B cell (primary cell): ENCODE results near the gene MOBP. TPM values are rescaled to one million over a fixed set of nuclear protein-coding genes. Genes with fewer than 3 reads are reported as not detected.

Source experiments
- ATAC-seq: fragments of 200-7000 bp; cut with Tn5 transposase; one replicate; pipeline ENCODE4 v1.10.0; 2021; ENCODE audit warnings: low read depth, mild to moderate bottlenecking, moderate number of reproducible peaks, moderate library complexity
- CTCF ChIA-PET: fragments of 350-600 bp; sonication (Branson Sonifier 250); formaldehyde crosslinking; loops from one replicate; lab custom pipeline; 2021; ENCODE audit warnings: antibody characterized with exemption, inconsistent platforms; lab: Charles Lee
- POLR2A ChIA-PET: fragments of 350-600 bp; sonication (Branson Sonifier 250); formaldehyde crosslinking; loops from one replicate; lab custom pipeline; 2021; ENCODE audit warnings: antibody characterized with exemption; lab: Charles Lee
- DNase-seq: peaks from one replicate; pipeline ENCODE4 v3.0.0; 2013
- H2AFZ ChIP-seq: 2 replicates; pipeline ENCODE4 v1.6.1; 2012; ENCODE audit warnings: mild to moderate bottlenecking, low read depth, low read length; ENCODE audit not compliant: insufficient read depth, poor library complexity, severe bottlenecking
- H3K27ac ChIP-seq, 2 donors: 1 replicate in 1 of 2; 2 replicates in 1 of 2; pipeline ENCODE4 v1.5.1; 2012 to 2013; ENCODE audit warnings: low read length in 2 of 2, mild to moderate bottlenecking in 2 of 2, moderate library complexity in 1 of 2
- H3K27me3 ChIP-seq, 4 experiments: fragments of 200-600 bp in 1 of 4; sonication (generic) in 1 of 4; replicated peaks in 1 of 4; 1 replicate in 2 of 4; 2 replicates in 2 of 4; pipeline versions ENCODE4 v1.6.1 to v1.7.0; 2013 to 2016; ENCODE audit warnings: low read length in 3 of 4, mild to moderate bottlenecking in 2 of 4, mixed read lengths in 1 of 4, moderate library complexity in 1 of 4; ENCODE audit not compliant: insufficient read depth in 4 of 4, control insufficient read depth in 3 of 4; ENCODE audit errors: control extremely low read depth in 1 of 4
- H3K36me3 ChIP-seq, 2 experiments: replicated peaks in 1 of 2; 1 replicate in 1 of 2; 2 replicates in 1 of 2; pipeline versions ENCODE4 v1.6.1 to v1.7.1; 2013; ENCODE audit warnings: low read length in 1 of 2; ENCODE audit not compliant: insufficient read depth in 2 of 2, control insufficient read depth in 1 of 2; ENCODE audit errors: control extremely low read depth in 1 of 2, extremely low read depth in 1 of 2
- H3K4me1 ChIP-seq, 2 donors: fragments of 200-600 bp in 1 of 2; sonication (generic) in 1 of 2; 1 replicate in 1 of 2; 2 replicates in 1 of 2; pipeline versions ENCODE4 v1.5.1 to v1.6.1; 2013 to 2017; ENCODE audit warnings: low read length in 2 of 2; ENCODE audit not compliant: control insufficient read depth in 2 of 2, insufficient read depth in 2 of 2
- H3K4me2 ChIP-seq: replicated peaks from 2 replicates; pipeline ENCODE3; 2012; ENCODE audit warnings: mild to moderate bottlenecking, low read depth, low read length; ENCODE audit not compliant: poor library complexity, severe bottlenecking
- H3K4me3 ChIP-seq, 5 experiments: fragments of 200-600 bp in 1 of 5; sonication (generic) in 1 of 5; 1 replicate in 3 of 5; 2 replicates in 2 of 5; pipeline versions ENCODE4 v1.5.1 to v1.7.0; 2011 to 2016; ENCODE audit warnings: low read length in 4 of 5, mild to moderate bottlenecking in 4 of 5, low read depth in 2 of 5, control low read depth in 1 of 5, moderate library complexity in 1 of 5; ENCODE audit not compliant: insufficient read depth in 1 of 5; ENCODE audit errors: control extremely low read depth in 1 of 5, extremely low read depth in 1 of 5
- H3K79me2 ChIP-seq: fragments of 200-600 bp; sonication (generic); one replicate; pipeline ENCODE4 v1.6.0; 2016; ENCODE audit warnings: low read length; ENCODE audit not compliant: control insufficient read depth, insufficient read depth
- H3K9ac ChIP-seq: fragments of 200-600 bp; sonication (generic); 2 replicates; pipeline ENCODE4 v1.6.1; 2017; ENCODE audit warnings: mild to moderate bottlenecking, low read length, moderate library complexity
- H3K9me3 ChIP-seq, 3 donors: one replicate each; pipeline versions ENCODE4 v1.6.1 to v1.7.1; 2013; ENCODE audit warnings: low read length in 2 of 3; ENCODE audit not compliant: control insufficient read depth in 2 of 3, insufficient read depth in 1 of 3; ENCODE audit errors: control extremely low read depth in 1 of 3
- H4K20me1 ChIP-seq: 2 replicates; pipeline ENCODE4 v1.6.0; 2012; ENCODE audit warnings: mild to moderate bottlenecking, low read length; ENCODE audit not compliant: insufficient read depth, control insufficient read depth, poor library complexity, severe bottlenecking
- H3K27ac Mint-ChIP-seq: one replicate; pipeline ENCODE4 v1.8.0; 2021; ENCODE audit warnings: mixed read lengths
- H3K27me3 Mint-ChIP-seq: one replicate; pipeline ENCODE4 v1.8.0; 2021; ENCODE audit warnings: mixed read lengths
- H3K4me1 Mint-ChIP-seq: one replicate; pipeline ENCODE4 v1.8.0; 2021; ENCODE audit warnings: mixed read lengths
- H3K4me3 Mint-ChIP-seq: one replicate; pipeline ENCODE4 v1.8.0; 2021; ENCODE audit warnings: mixed read lengths
- H3K9me3 Mint-ChIP-seq: one replicate; pipeline ENCODE4 v1.8.0; 2022; ENCODE audit warnings: mixed read lengths; ENCODE audit not compliant: insufficient read depth
- CTCF ChIP-seq: fragments of 200-600 bp; IDR thresholded peaks from one replicate; pipeline ENCODE4 v1.8.0; 2022; ENCODE audit warnings: antibody characterized with exemption, mild to moderate bottlenecking
- EZH2 ChIP-seq: IDR thresholded peaks from 2 replicates; pipeline ENCODE4 v1.6.1; 2012; ENCODE audit warnings: borderline replicate concordance, low read depth, mild to moderate bottlenecking, moderate library complexity, low read length; ENCODE audit not compliant: insufficient read depth, poor library complexity, severe bottlenecking
- WGBS: methylation state at CpG from one replicate; pipeline ENCODE4 v1.1.5; 2013; ENCODE audit warnings: missing lambda C conversion rate; ENCODE audit not compliant: insufficient coverage; 5-methylcytosine and 5-hydroxymethylcytosine counted together
- intact Hi-C: fragments of 100-400 bp; cut with micrococcal nuclease; formaldehyde crosslinking; loops from one replicate; pipeline ENCODE4 v1.10.0; 2022
- polyA plus RNA-seq: library from polyadenylated mRNA; depleted of rRNA; stranded (reverse); fragments of >200 nt; gene quantifications from 2 replicates; pipeline ENCODE4 v1.2.3, GENCODE V29; 2012
- total RNA-seq, 2 donors: library from RNA; stranded (reverse); fragments of 120-200 nt in 1 of 2; gene quantifications; 1 replicate in 1 of 2; 2 replicates in 1 of 2; pipeline versions ENCODE4 v1.2.3 to v1.2.4, GENCODE V29; 2013 to 2022

MOBP gene
- total and polyA plus RNA-seq, 2 donors (not counting 1 experiment from before 2014, with no cell fraction given) = 0.04 TPM; not detected in 1

- peaks cover 33% of the 10 kb centered on the region for H3K27me3 Mint-ChIP-seq
- no peak overlapping the region for H3K27ac Mint-ChIP-seq
- Histone ChIP-seq H4K20me1 (no peaks in the 10 kb centered on the region), H3K36me3 (no peaks in the 10 kb centered on the region), H3K79me2 (no peaks in the 10 kb centered on the region), H3K27ac (no peak overlapping the region), H3K4me2 (no peak overlapping the region), H2AFZ (no peak overlapping the region), H3K4me1 (no peaks in the 10 kb centered on the region), H3K9me3 (peaks cover 0 to 8% (median 2%) of the 10 kb centered on the region in 3 donors), H3K9ac (no peak overlapping the region), H3K4me3 (no peak overlapping the region), H3K27me3 (peaks cover 0 to 8% (median 3%) of the 10 kb centered on the region in 4 experiments)
- no peak overlapping the region for H3K4me3 Mint-ChIP-seq
- no peaks in the 10 kb centered on the region for H3K9me3 Mint-ChIP-seq
- DNase-seq (no peak), ATAC-seq (no peak)
- no peaks in the 10 kb centered on the region for H3K4me1 Mint-ChIP-seq
- WGBS = no CpG with 5 or more reads among the region's 3 CpGs
- CTCF ChIA-PET = no interaction called here
- POLR2A ChIA-PET = no interaction called here
- intact Hi-C loops = no loop called here
- no peak for TF ChIP-seq EZH2
- no peak for TF ChIP-seq CTCF
Measured at GRCh38 chr3:39519554-39520288, 52.2 kb downstream of the MOBP start.

GRCh38 chr3:39521456-39521855, 54.0 kb downstream of the MOBP start:
- intact Hi-C loops = no loop called here
- TF ChIP-seq CTCF = no peak
- TF ChIP-seq EZH2 = no peak
- DNase-seq (no peak), ATAC-seq (no peak)
- no peaks in the 10 kb centered on the region for H4K20me1 ChIP-seq
- WGBS = no CpG with 5 or more reads among the region's 3 CpGs
- ChIA-PET POLR2A (no interaction called here), CTCF (no interaction called here)
- no peak overlapping the region for H3K4me3 ChIP-seq
- no peak overlapping the region for H2AFZ ChIP-seq
- no peaks in the 10 kb centered on the region for H3K4me1 ChIP-seq
- H3K9me3 Mint-ChIP-seq = no peaks in the 10 kb centered on the region
- no peak overlapping the region for H3K4me2 ChIP-seq
- H3K27ac Mint-ChIP-seq = no peak overlapping the region
- no peak overlapping the region for H3K4me3 Mint-ChIP-seq
- peaks cover 0 to 8% (median 2%) of the 10 kb centered on the region in 3 donors for H3K9me3 ChIP-seq
- no peaks in the 10 kb centered on the region for H3K79me2 ChIP-seq
- peaks cover 0 to 8% (median 3%) of the 10 kb centered on the region in 4 experiments for H3K27me3 ChIP-seq
- H3K9ac ChIP-seq = no peak overlapping the region
- no peaks in the 10 kb centered on the region for H3K36me3 ChIP-seq
- H3K4me1 Mint-ChIP-seq = no peaks in the 10 kb centered on the region
- H3K27ac ChIP-seq = no peak overlapping the region
- H3K27me3 Mint-ChIP-seq = peaks cover 28% of the 10 kb centered on the region
